Fibroblast of mammary gland (primary cell): ENCODE data around the gene ADCY1.

ENCODE experiments used
- DNase-seq: peaks from one replicate; pipeline ENCODE4 v3.0.0-alpha.2; 2010; ENCODE audit warnings: low read depth
- H3K4me3 ChIP-seq: 2 replicates; pipeline ENCODE4 v1.5.1; 2011; ENCODE audit warnings: low read depth, mild to moderate bottlenecking, low read length, moderate library complexity; ENCODE audit not compliant: control insufficient read depth
- CTCF ChIP-seq: conservative IDR thresholded peaks from 2 replicates; pipeline ENCODE4 v1.5.1; 2011; ENCODE audit warnings: low read depth, low read length, inconsistent platforms; ENCODE audit not compliant: control insufficient read depth, insufficient read depth

ADCY1 gene

GRCh38 chr7:45689797-45690761 is 115.9 kb downstream of the ADCY1 start:
- no peak for TF ChIP-seq CTCF
- DNase-seq, result no peak
- H3K4me3 ChIP-seq, result no peak overlapping the region

GRCh38 chr7:45690762-45691150 is 116.6 kb downstream of the ADCY1 start:
- DNase-seq, result no peak
- H3K4me3 ChIP-seq, result no peak overlapping the region
- no peak for TF ChIP-seq CTCF

GRCh38 chr7:45691155-45691656 is 117.0 kb downstream of the ADCY1 start:
- H3K4me3 ChIP-seq, result no peak overlapping the region
- DNase-seq, result no peak
- TF ChIP-seq CTCF, result no peak

GRCh38 chr7:45692031-45692430 is 117.9 kb downstream of the ADCY1 start:
- H3K4me3 ChIP-seq, result no peak overlapping the region
- no peak for TF ChIP-seq CTCF
- DNase-seq, result no peak

- no peak for TF ChIP-seq CTCF
- no peak overlapping the region for H3K4me3 ChIP-seq
- DNase-seq, result no peak
These were observed 121.3 kb downstream of the ADCY1 start for GRCh38 chr7:45695249-45695995.

- no peak for DNase-seq
- no peak for TF ChIP-seq CTCF
These were observed 122.3 kb downstream of the ADCY1 start for GRCh38 chr7:45696476-45696875.

More at GRCh38 chr7:45696476-45696875, 122.3 kb downstream of the ADCY1 start:
- no peak overlapping the region for H3K4me3 ChIP-seq
